ENCODE data around the gene ZNF500.

- TF ChIP-seq CTCF (IDR thresholded peaks at IDR 0.05; ENCODE audit: extremely low read depth in 1 of 2, insufficient read depth in 1 of 2, low read depth in 1 of 2, low read length in 2 of 2) (no peak), POLR2A (IDR thresholded peaks at IDR 0.05; ENCODE audit: low read depth, low read length) (no peak), FOS (IDR thresholded peaks at IDR 0.05; ENCODE audit: borderline replicate concordance, insufficient read depth, low read length) (no peak)
Observed at GRCh38 chr16:4724661-4725270, 42.2 kb downstream of the ZNF500 start.
